ENCODE results near the gene PLA2G5.

GRCh38 chr1:20125100-20125499 is 55.1 kb downstream of the PLA2G5 start:
- TF ChIP-seq CTCF (IDR thresholded peaks at IDR 0.05; ENCODE audit: insufficient read depth, low read depth, low read length): no peak
- TF ChIP-seq EZH2 (IDR thresholded peaks at IDR 0.05; ENCODE audit: insufficient read depth, low read length): no peak

Measured in astrocyte (in vitro differentiated cells and primary cell).